IPS-15b (cell line): ENCODE results near the gene DHX35.

ENCODE experiments used
- H3K27me3 ChIP-seq: one replicate; pipeline ENCODE4 v1.6.1; 2013; ENCODE audit warnings: low read length; ENCODE audit not compliant: control insufficient read depth, insufficient read depth
- H3K36me3 ChIP-seq: one replicate; pipeline ENCODE4 v1.6.1; 2013; ENCODE audit warnings: low read length; ENCODE audit not compliant: control insufficient read depth, insufficient read depth
- H3K4me1 ChIP-seq: one replicate; pipeline ENCODE4 v1.6.1; 2013; ENCODE audit warnings: mild to moderate bottlenecking, low read length; ENCODE audit not compliant: control insufficient read depth, insufficient read depth
- H3K4me3 ChIP-seq: one replicate; pipeline ENCODE4 v1.5.1; 2013; ENCODE audit warnings: low read depth, low read length
- H3K9ac ChIP-seq: one replicate; pipeline ENCODE4 v1.6.1; 2013; ENCODE audit warnings: low read depth, mild to moderate bottlenecking, low read length
- H3K9me3 ChIP-seq: one replicate; pipeline ENCODE4 v1.6.1; 2013; ENCODE audit warnings: mild to moderate bottlenecking, low read length; ENCODE audit not compliant: control insufficient read depth, insufficient read depth

The DHX35 gene

GRCh38 chr20:39004508-39004907 is 42.4 kb downstream of the DHX35 start:
- Histone ChIP-seq H3K9me3 (no peaks in the 10 kb centered on the region), H3K36me3 (peaks cover 33% of the 10 kb centered on the region), H3K27me3 (no peaks in the 10 kb centered on the region), H3K4me3 (no peak overlapping the region), H3K9ac (no peak overlapping the region), H3K4me1 (peaks cover 9% of the 10 kb centered on the region)

DNA sequence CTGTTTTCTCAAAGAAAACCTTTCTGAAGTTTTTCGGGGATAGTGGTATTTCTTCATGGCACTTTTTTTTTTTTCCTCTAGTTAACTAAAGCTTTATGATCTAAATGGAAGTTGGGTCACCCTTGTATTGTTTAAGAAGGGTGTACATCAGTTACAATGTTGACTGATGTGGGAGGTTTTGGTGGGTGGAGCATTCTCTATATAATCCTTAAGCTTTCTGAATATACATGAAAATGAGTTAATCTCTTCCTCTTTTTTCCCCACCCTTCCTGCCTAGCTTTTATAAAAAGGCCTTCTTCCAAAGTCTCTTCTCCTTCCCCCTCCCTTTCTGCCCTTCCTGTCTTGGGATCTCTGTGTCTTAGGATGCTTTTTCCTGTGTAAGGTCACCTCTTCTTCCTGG is 47.2 kb downstream of the DHX35 start:
- Histone ChIP-seq H3K36me3 (peaks cover 22% of the 10 kb centered on the region), H3K27me3 (no peaks in the 10 kb centered on the region), H3K4me1 (peaks cover 17% of the 10 kb centered on the region), H3K9me3 (no peaks in the 10 kb centered on the region), H3K4me3 (no peak overlapping the region), H3K9ac (no peak overlapping the region)

GRCh38 chr20:39010496-39010895 is 48.4 kb downstream of the DHX35 start:
- peaks cover 27% of the 10 kb centered on the region for H3K36me3 ChIP-seq
- H3K4me3 ChIP-seq, result no peak overlapping the region
- no peaks in the 10 kb centered on the region for H3K27me3 ChIP-seq
- H3K9me3 ChIP-seq, result no peaks in the 10 kb centered on the region
- no peak overlapping the region for H3K9ac ChIP-seq
- peaks cover 17% of the 10 kb centered on the region for H3K4me1 ChIP-seq

DNA sequence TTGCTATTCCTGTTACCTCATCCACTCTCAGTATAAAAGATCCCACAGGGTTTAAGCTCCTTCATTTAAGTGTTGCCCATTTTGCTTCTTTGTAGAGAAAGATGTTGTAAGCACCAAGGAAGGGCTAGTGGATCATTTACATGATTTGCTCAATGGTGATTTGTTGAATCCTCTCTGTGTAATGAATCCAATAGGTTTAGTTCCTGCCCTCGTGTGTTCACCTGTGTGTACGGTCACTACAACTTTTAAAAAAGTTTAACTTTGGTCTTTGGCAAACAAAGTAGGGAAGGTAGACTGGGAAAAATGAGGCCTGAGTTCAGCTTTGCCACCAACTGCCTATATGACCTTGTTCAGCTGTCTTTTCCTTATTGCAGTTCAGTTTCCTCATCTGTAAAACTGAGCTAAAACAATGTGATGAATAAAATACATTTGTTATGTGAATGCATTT is 51.5 kb downstream of the DHX35 start:
- H3K36me3 ChIP-seq, result peaks cover 23% of the 10 kb centered on the region
- H3K9ac ChIP-seq, result no peak overlapping the region
- H3K4me3 ChIP-seq, result no peak overlapping the region
- H3K9me3 ChIP-seq, result no peaks in the 10 kb centered on the region
- no peaks in the 10 kb centered on the region for H3K27me3 ChIP-seq
- peaks cover 15% of the 10 kb centered on the region for H3K4me1 ChIP-seq

- Histone ChIP-seq H3K4me1 (no peaks in the 10 kb centered on the region), H3K27me3 (no peaks in the 10 kb centered on the region), H3K4me3 (no peak overlapping the region), H3K9ac (no peak overlapping the region), H3K36me3 (peaks cover 19% of the 10 kb centered on the region), H3K9me3 (no peaks in the 10 kb centered on the region)
Observed at GRCh38 chr20:39016041-39016440, 53.9 kb downstream of the DHX35 start.

DNA sequence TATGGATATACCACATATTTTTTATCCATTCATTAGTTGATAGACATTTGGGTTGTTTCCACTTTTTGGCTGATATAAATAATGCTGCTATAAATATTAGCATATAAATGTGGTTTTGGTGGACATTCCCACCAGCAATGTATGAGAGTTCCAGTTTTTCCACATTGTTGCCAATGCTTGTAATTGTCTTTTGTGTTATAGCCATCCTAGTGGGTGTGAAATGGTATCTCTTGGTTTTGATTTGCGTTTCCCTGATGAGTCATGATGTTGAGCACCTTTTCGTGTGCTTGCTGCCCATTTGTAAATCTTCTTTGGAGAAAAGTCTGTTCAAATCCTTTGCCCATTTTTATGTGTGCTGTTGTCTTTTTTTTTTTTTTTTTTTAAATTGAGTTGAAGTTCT is 54.4 kb downstream of the DHX35 start:
- no peaks in the 10 kb centered on the region for H3K4me1 ChIP-seq
- H3K27me3 ChIP-seq, result no peaks in the 10 kb centered on the region
- no peak overlapping the region for H3K4me3 ChIP-seq
- H3K9ac ChIP-seq, result no peak overlapping the region
- peaks cover 19% of the 10 kb centered on the region for H3K36me3 ChIP-seq
- H3K9me3 ChIP-seq, result no peaks in the 10 kb centered on the region

GRCh38 chr20:39019027-39019426 is 56.9 kb downstream of the DHX35 start:
- Histone ChIP-seq H3K36me3 (peaks cover 24% of the 10 kb centered on the region), H3K4me3 (no peak overlapping the region), H3K9me3 (no peaks in the 10 kb centered on the region), H3K27me3 (no peaks in the 10 kb centered on the region), H3K9ac (no peak overlapping the region), H3K4me1 (no peaks in the 10 kb centered on the region)

GRCh38 chr20:39019805-39020325 is 57.7 kb downstream of the DHX35 start:
- peaks cover 21% of the 10 kb centered on the region for H3K36me3 ChIP-seq
- no peak overlapping the region for H3K9ac ChIP-seq
- H3K9me3 ChIP-seq, result no peaks in the 10 kb centered on the region
- no peaks in the 10 kb centered on the region for H3K4me1 ChIP-seq
- H3K4me3 ChIP-seq, result no peak overlapping the region
- H3K27me3 ChIP-seq, result no peaks in the 10 kb centered on the region

- H3K27me3 ChIP-seq, result no peaks in the 10 kb centered on the region
- H3K36me3 ChIP-seq, result peaks cover 8% of the 10 kb centered on the region
- H3K9me3 ChIP-seq, result no peaks in the 10 kb centered on the region
- H3K4me1 ChIP-seq, result no peaks in the 10 kb centered on the region
- no peak overlapping the region for H3K9ac ChIP-seq
- no peak overlapping the region for H3K4me3 ChIP-seq
Observed at GRCh38 chr20:39021748-39022147, 59.6 kb downstream of the DHX35 start.

DNA sequence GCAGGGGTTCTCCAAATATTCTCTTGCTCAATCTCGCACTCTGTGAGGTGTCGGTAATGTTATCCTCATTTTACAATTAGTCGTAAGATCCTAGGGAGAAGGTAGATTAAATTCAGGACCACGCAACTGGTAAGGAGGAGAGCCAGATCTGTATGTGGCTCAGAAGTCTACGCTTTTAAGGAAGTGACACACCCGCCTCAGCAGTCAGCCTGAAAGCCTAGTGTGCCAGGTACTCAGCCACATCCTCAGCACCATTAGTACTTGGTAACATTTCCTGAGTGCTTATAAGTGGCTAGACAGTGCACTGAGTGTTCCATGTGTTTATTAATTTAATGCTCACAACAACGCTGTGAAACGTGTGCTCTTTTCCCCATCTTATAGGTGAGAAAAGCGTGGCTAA is 63.7 kb downstream of the DHX35 start:
- peaks cover 8% of the 10 kb centered on the region for H3K36me3 ChIP-seq

GRCh38 chr20:39029364-39029763 is 67.2 kb downstream of the DHX35 start:
- no peak overlapping the region for H3K9ac ChIP-seq
- H3K4me1 ChIP-seq, result no peaks in the 10 kb centered on the region
- no peaks in the 10 kb centered on the region for H3K9me3 ChIP-seq
- H3K27me3 ChIP-seq, result no peaks in the 10 kb centered on the region
- peaks cover 11% of the 10 kb centered on the region for H3K36me3 ChIP-seq
- H3K4me3 ChIP-seq, result no peak overlapping the region

More for the DNA sequence above, 63.7 kb downstream of the DHX35 start:
- H3K9me3 ChIP-seq, result no peaks in the 10 kb centered on the region
- H3K4me3 ChIP-seq, result no peak overlapping the region
- no peaks in the 10 kb centered on the region for H3K27me3 ChIP-seq
- H3K4me1 ChIP-seq, result no peaks in the 10 kb centered on the region
- H3K9ac ChIP-seq, result no peak overlapping the region

GRCh38 chr20:39032997-39033396 is 70.9 kb downstream of the DHX35 start:
- no peaks in the 10 kb centered on the region for H3K4me1 ChIP-seq
- no peak overlapping the region for H3K9ac ChIP-seq
- H3K9me3 ChIP-seq, result no peaks in the 10 kb centered on the region
- no peak overlapping the region for H3K4me3 ChIP-seq
- peaks cover 15% of the 10 kb centered on the region for H3K36me3 ChIP-seq
- no peaks in the 10 kb centered on the region for H3K27me3 ChIP-seq
